GM19193 (cell line): ENCODE results near the gene KCNH2.

Source experiments
- POLR2A ChIP-seq: IDR thresholded peaks from 4 replicates; pipeline ENCODE4 v1.6.1; 2011; ENCODE audit not compliant: insufficient read depth, insufficient read length; ENCODE audit errors: extremely low read depth

Gene KCNH2

DNA sequence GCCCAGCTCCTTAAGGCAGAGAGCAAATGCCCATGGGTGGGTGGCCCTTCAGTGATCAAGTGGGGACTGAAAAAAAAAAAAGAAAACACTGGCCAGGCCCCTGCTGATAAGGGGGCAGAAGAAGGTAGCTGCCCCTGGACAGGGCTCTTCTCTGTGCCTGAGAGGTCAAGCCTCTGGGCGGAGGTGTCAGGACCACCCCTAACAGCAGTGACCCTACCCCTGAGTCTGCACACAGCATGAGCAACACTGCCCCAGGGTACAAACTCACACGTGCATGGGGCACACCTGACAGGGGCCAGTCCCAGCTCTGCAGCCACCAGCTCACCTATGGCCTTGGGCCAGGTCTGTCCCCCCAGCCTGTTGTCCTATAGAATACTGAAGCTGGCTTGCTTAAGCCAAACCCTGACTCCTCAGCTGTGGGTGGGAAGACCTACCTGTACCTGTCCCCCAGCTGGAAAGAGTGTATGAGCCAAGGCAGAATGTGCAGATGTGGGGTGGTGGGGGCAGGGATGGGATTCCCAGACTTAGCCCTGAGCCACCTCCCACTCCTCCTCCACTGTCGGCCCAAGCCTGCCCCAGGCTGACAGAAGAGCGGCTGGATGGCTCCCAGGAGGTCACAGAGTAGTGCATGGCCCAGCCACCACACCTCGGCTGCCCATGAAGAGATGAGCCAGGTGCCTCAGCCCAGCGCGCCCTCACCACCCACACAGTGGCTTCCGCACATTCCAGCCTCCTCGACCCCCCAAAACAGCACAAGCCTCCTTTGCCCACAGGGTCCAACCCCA lies 23.7 kb downstream of the KCNH2 start:
- TF ChIP-seq POLR2A = no peak

DNA sequence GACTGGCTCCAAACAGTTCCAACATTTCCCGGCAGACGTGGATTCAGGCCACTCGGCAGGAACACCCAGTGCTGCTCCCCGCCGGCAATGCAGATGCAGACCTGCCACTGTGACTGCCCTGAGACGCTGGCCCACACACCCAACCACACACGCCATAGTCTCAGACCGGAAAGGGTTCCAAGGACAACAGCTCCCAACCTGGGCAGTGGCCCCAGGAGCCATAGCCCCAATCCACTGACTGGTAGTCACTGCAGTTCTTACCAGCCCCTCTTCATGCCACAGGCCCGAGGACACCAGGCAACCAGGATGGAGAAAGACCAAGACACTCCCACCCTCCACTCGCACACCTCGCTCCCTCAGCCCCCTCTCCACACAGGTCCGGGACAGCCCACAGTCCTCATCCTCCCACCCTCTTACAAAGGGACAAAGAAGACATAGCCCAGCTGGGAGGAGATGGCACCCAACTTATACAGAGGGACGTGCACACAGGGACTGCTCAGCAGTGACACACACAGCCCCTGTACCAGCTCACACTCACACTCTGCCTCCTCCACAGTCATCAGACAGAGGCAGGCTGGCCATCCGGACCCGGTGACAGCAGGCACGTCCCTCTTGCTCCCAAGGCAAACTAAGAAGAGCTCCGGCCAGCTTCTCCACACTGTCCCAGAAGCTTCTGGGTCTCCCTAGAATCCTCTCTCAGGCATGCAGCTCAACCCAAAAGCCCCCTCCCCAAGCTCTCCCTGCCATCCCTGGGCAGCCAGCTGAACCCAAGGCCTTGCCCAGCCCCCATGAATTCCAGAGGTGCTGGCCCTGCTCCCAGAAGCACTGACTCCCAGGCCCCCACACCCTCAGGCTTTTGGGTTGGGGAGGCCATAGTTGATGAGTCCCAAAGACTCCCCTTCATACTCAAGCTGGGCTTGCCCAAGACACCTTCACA lies 24.8 kb downstream of the KCNH2 start:
- TF ChIP-seq POLR2A = no peak

DNA sequence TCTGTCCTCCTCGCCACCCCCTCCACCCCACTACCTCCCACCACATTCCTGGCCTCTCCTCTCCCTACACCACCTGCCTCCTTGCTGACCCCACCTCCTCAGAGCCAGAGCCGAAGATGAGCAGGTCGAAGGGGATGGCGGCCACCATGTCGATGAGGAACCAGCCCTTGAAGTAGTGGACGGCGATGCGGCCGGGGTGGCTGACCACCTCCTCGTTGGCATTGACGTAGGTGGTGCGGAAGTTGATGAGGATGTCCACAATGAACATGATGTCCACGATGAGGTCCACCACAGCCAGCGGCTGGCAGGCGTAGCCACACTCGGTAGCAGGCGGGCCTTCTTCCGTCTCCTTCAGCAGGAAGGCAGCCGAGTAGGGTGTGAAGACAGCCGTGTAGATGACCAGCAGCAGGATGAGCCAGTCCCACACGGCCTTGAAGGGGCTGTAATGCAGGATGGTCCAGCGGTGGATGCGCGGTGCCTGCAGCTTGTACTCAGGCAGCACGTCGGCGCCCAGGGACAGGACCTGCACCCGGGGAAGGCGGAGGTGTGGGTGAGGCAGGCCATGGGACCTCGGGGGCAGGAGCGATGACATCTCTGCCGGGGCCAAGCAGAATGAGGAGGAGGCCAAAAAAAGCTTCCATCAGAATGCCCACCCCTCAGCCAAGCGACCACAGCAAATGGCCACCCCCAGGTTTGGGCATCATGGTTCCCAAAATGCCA lies 25.6 kb downstream of the KCNH2 start:
- TF ChIP-seq POLR2A = no peak

DNA sequence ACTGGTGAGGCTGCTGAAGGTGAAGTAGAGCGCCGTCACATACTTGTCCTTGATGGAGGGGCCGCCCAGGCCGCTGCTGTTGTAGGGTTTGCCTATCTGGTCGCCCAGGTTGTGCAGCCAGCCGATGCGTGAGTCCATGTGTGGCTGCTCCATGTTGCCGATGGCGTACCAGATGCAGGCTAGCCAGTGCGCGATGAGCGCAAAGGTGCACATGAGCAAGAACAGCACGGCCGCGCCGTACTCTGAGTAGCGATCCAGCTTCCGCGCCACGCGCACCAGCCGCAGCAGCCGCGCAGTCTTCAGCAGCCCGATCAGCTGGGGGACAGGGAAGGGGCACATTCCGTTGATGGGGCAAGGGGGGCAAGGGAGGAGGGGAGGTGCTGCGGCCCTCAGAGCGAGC lies 26.6 kb downstream of the KCNH2 start:
- TF ChIP-seq POLR2A = no peak

DNA sequence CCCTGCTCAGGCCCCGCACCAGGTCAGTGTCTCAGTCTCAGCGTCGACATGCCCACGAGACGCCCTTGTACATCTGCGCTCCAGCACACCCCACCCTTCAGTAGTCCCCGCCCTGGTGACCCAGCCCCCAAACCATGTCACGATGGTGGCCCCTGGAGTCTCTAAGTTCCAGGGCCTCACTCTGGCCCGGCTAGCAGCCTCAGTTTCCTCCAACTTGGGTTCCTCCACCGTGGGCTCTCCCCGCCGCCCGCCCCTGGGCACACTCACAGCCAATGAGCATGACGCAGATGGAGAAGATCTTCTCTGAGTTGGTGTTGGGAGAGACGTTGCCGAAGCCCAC lies 27.0 kb downstream of the KCNH2 start:
- no peak for TF ChIP-seq POLR2A

GRCh38 chr7:150950496-150951180 lies 27.5 kb downstream of the KCNH2 start:
- no peak for TF ChIP-seq POLR2A

DNA sequence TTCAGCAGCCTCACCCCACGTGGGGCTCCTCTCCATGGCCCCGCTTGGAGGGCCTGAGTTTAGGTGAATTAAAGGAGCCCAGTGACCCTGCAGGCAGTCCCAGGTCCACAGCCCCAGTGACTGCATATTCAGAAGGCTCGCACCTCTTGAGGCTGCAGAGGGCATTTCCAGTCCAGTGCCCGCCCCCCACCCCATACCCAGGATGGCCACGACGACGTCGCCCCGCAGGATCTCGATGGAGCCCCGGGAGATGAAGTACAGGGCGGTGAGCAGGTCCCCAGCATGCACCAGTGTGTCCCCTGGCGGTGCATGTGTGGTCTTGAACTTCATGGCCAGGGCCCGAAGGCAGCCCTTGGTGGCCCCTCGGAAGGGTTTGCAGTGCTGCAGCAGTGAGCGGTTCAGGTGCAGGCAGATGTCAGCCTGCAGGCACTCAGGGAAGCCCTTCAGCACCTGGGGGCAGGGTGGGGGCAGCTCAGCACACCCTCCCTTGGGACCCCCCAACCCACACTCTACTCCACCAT lies 28.1 kb downstream of the KCNH2 start:
- no peak for TF ChIP-seq POLR2A

DNA sequence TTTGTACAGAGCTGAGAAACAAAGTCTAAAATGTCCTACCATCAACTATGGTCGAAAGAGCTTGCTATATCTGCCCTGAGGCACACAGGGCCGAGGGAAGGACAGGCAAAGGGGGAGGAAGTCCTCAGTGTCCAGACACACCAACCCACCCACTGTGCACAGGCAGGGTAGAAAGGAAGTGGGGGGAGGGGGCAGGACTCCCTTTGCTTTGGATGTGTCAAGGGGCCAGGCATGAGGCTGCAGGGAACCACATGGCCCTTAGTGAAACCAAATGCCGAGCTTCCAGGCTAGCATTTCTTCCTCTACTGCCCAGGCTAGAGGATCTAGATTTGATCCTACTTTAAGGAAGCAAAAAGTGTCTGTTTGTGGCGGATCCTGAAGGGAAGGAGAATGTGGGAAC lies 28.6 kb downstream of the KCNH2 start:
- no peak for TF ChIP-seq POLR2A

GRCh38 chr7:150948791-150949251 lies 29.3 kb downstream of the KCNH2 start:
- TF ChIP-seq POLR2A = no peak

- no peak for TF ChIP-seq POLR2A
Measured at GRCh38 chr7:150947761-150948651, 30.1 kb downstream of the KCNH2 start.

DNA sequence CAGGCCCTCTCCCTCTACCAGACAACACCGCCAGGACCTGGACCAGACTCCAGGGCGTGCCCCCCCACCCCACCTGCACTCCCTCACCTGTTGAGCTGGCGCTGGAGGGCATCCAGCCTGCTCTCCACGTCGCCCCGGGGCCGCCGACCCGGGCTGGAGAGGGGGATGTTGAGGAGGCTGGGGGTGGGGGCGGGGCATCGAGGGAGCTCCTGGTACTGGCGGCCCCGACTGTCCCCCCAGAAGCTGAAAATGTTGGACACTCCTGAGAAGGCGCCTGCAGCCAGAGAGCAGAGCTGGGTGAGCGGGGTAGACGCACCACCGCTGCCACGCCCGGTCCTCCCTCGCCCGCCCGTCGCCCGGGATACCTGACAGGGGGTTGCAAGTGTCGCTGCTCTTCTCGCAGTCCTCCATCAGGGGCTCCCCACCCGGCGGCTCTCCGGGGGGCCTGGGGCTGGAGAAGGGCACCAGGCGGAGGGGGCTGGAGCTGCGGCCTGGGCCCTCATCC lies 30.8 kb downstream of the KCNH2 start:
- no peak for TF ChIP-seq POLR2A

DNA sequence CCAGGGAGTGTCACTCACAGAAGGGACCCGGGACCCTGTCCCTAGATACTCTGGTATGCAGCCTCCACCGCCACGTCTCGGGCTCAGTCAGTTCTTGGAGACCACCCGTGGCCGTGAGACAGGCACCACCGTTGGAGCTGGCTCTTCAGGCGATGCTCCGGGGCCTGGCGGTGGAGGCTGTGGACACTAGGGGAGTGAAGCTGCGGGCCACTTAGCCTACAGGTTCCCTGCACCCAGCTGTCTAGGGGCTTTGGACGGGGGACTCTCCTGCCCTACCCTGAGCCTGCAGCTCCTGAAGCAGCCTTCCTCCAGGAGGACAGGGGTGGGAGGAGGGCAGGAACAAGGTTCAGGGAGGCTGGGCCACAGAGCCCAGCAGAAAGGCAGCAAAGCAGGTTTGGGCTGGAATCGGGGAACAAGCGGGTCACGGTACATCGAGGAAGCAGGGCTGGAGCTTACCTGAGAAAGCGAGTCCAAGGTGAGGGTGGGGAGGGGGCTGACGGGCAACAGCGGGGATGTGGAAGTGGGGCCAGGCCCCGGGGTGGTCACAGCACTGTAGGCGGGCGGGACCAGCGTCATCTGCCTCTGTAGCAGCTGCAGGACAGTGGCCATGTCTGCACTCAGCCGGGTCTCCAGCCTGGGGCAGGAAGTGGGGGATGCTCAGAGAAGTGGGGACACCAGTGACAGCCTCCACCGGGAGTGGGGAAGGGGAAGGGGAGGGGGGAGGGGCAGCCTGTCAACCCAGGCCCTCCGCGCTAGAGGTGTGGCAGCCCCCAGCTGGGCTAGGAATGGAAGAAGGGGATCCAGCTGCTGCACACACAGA lies 31.5 kb downstream of the KCNH2 start:
- TF ChIP-seq POLR2A = no peak
